Stimulated activated CD4-positive, alpha-beta T cell treated with anti-CD3 and anti-CD28 coated beads, Interleukin-15, amount 100 ng/mL, for 1 hour (primary cell): ENCODE data around the gene TAS1R2.

Experiments used
- DNase-seq, 2 donors: peaks; one replicate each; pipeline ENCODE4 v3.0.0-alpha.2; 2020; ENCODE audit warnings: low read depth in 1 of 2, low spot score in 1 of 2

Gene TAS1R2

DNA sequence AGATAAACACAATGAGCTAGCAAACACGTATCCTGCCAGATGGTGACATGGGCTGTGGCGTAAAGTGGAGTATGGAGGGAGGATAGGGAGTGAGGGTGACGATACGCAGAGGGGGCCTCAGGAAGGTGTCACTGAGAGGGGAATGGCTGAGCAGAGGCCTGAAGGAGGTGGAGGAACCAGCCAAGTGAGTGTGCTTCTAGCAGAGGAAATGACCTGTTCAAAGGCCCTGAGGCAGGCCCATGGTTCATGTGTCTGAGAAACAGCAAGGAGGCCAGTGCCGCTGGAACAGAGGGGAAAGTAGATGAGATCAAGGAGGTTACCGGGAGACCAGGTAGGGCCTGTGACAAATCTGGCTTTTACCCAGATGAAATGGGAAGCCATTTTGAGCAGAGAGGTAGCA lies 36.0 kb downstream of the TAS1R2 start:
- no peak for DNase-seq

GRCh38 chr1:18820791-18821641 lies 38.4 kb downstream of the TAS1R2 start:
- peak; percentile 8 to 44 for DNase-seq

- DNase-seq = no peak
Measured at GRCh38 chr1:18819986-18820790, 39.3 kb downstream of the TAS1R2 start.

DNA sequence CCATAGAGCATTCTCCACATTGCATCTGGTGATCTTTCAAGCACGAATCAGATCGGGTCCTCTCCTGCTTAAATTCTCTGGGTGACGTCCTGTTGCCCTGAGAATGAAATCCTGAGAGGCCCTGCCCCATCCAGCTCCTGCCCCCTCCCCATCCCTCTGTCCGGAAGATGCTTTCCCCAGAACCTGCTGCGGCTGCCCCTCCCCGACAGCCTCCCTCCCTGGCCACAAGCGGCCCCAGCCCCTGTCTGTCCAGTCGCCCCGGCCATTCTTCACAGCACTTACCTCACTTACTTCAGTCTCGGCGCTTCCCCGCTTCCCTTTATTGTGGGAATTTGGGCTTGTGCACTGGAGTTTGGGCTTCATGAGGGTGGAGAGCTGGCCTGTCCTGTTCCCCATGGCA lies 40.3 kb downstream of the TAS1R2 start:
- DNase-seq = no peak

DNA sequence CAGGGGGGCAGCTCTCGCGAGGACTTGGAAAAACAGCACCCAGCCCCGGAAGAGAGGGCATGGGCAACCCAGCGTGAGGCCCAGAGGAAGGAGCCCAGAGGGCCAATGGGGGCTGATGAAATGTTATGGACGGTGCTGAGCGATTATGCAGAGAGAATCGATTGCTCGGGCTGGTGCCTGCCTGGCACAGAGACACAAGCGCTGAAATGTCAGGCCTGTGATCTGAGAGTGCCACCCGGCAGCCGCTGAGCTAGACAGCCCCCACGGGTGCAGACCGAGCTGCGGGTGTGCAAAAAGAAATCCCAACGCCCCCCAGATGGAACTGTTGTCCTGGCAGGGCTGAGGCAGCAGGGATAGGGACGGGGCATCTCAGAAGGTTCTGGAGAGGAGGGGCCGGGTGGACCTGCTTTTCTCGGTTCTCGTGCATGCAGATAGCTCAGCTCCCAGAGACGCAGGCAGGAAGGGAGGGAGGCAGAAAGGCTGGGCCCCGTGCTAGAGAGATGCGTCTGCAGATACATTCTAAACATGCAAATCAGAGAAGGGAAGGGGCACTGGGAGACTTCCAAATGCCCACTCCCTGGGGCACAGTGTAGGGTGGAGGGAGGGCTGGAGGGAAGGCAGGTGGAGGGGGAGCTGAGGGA lies 41.5 kb downstream of the TAS1R2 start:
- no peak for DNase-seq

DNA sequence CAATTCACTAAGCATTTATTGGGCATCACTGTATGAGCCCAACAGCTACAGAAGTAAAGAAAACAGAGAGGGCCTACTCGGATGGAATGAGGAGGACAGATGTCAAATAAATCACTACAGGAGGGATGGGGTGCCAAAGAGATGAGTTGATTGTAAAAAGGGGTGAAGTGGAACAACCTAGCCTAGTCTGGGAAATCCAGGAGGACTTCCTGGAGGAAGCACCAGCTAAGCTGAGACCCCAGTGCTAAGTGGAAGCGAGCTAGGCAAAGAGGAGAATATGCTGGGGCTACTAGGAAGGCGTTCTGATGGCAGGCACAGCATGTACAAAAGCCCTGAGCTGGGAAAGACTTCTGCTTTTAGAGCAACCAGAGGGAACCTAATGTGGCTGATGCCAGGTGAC lies 42.1 kb downstream of the TAS1R2 start:
- no peak for DNase-seq

- no peak for DNase-seq
Measured at GRCh38 chr1:18816808-18817207, 42.7 kb downstream of the TAS1R2 start.

DNA sequence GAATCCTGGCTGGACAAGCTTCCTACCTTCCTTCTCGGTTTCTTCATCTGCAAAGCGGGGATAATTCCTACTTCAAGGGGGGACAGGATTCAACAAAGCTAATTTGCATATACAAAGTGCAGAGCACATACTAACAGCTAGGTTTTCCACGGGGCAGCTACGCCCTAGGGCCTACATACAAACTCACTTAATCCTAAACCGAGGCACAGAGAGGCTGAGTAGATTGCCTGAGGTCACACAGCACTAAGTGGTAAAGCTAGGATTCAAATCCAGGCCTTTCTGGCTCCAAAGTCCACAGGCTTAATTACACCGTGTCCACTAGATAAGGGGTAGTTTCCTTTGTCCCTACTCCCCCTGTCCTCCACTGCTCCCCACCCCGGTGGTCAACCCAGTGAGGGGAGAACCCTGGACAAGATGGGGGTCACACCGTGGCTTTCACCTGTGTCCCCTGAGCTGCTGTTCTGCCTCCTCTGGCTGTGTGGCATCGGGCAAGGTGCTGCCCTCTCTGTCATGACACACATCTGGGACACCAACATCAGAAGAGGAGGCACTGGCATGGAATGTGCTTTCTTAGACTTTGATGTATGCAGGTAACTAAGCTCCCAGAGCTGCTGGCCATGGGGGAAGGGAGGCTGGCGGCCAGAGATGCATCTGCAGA lies 44.5 kb downstream of the TAS1R2 start:
- DNase-seq = no peak

- DNase-seq = no peak
Measured at GRCh38 chr1:18814425-18814824, 45.0 kb downstream of the TAS1R2 start.

- no peak for DNase-seq
Measured at GRCh38 chr1:18812453-18812939, 47.0 kb downstream of the TAS1R2 start.

DNA sequence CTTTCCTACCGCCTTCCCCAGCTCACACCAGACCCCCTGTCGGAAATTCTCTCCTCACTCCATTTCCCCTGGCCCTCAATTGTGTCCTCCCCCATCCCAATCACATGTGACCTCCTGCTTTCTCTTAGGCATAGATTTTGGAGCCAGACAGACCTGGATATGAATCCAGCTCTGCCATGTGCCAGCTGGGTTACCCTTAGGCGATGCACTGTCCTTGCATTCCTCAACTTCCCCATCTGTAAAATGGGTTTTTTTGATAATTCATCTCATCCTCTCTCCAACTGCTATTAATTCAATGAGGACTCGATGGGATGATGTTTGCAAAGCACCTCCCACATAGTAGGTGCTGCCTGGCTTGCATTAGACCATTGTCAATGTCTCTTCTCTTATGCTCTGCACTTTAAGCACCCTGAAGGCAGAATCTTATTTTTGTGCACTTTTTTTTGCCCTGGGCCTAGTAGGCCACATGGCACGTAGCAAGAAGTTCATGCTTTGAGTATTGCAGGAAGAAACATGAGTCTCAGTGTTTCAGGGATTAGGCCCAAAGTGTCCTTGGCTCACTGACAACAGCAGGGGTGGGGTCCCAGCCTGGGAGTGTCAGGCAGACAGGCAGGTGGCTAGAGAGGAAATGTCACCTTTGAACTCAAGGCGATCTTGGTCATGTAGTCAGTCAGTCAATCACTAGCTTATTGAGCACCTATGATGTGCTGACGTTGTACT lies 47.6 kb downstream of the TAS1R2 start:
- no peak for DNase-seq

DNA sequence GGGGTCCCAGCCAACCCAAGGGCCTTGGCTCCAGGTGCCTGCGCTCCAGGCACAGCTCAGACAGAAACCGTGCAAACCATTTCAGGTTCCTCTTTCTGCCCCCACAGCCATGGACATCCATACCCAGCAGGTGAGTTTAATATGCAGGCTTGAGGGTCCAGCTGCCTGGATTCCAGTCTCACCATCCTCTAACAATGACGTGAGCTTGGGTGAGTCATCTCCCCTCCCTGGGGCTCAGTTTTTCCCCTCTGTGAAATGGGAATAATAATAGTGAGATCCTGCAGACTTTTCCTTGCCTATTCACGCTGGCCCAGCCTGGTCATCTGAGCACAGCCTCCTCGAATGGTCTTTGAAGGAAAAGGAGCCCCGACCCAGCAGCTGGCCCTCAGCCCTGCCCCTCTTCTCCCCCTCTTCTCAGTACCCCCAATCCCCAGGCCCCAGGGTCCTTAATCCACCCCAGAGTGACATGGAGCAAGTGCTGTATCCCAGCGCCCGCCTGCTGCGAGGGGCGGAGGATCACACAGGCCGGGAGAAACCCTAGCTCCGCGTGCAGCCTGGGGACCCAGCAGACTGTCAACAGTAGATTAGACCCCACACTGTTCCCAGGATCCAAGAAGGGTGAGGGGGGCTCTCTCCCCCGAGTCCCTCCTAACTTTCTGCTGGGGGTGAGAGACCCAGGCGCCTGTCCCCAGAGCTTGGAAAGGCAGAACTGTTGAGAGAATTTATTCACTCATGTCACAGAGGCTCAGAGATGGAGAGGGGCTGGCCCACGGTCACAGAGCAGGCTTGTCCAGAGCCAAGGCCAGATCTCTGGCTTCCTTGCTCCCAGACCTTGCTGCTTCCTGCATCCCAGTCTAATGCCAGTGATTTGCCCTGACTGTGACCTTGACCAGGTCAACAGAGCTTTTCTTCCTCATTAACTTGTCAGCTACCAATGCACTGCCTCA lies 49.2 kb downstream of the TAS1R2 start:
- DNase-seq = no peak

GRCh38 chr1:18808550-18808949 lies 50.9 kb downstream of the TAS1R2 start:
- no peak for DNase-seq

DNA sequence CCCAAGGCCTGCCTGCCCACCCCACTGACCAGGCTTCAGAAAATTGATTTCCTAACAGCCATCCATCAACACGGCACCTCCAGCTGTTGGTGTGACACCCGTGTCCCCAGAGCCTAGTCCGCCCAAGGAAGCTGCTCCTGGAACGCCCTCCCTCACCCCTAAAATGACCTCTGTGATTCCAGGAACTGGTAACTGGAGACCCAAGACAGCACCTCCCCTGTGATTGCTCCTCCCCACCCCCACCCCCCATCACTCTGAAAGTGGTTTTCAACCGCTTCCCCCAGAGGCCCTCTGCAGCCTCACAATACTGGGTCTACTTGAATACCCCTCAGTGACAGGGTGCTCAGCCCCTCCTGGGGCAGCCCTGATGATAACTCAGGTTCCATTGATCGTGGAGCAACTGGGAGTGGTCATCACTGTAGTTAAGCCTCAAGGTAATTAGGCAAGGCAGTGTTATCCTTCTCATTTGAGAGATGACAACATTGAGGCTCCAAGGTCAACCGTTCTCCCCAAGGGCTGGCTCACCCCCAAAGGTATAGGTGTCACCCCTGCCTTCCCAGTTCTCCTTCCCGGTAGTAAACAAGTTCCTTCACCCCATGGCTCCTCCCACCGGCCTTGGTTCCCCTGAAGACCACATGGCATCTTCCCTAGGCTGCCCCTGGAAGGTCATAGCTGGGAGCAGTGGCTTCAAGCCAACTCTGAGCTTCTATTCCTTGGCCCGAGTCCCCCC lies 52.0 kb downstream of the TAS1R2 start:
- no peak for DNase-seq

GRCh38 chr1:18805925-18806849 lies 53.3 kb downstream of the TAS1R2 start:
- no peak for DNase-seq

- no peak for DNase-seq
Measured at GRCh38 chr1:18805150-18805879, 54.1 kb downstream of the TAS1R2 start.

GRCh38 chr1:18803851-18804250 lies 55.6 kb downstream of the TAS1R2 start:
- no peak for DNase-seq
